Activated naive CD8-positive, alpha-beta T cell treated with anti-CD3 and anti-CD28 coated beads, Interleukin-2, amount 10 ng/mL, durations not matched to agents 7 days and 5 days (primary cell): Measurements from ENCODE around the gene SIK2. TPM values are rescaled to one million over a fixed set of nuclear protein-coding genes. Genes with fewer than 3 reads are reported as not detected.
A peak's percentile ranks its signal among the peaks of the same experiment; 100 is the strongest.

Experiments
- ATAC-seq: fragments of 150-1000 bp; cut with Tn5 transposase; one replicate; pipeline ENCODE4 v1.10.0; 2021; ENCODE audit warnings: low read depth, moderate library complexity
- POLR2A ChIA-PET: fragments of 350-600 bp; sonication (Branson Sonifier 250); formaldehyde crosslinking; loops from one replicate; lab custom pipeline; 2021; ENCODE audit warnings: antibody characterized with exemption; lab: Charles Lee
- DNase-seq: peaks from one replicate; pipeline ENCODE4 v3.0.0; 2021
- H3K27ac Mint-ChIP-seq: one replicate; pipeline ENCODE4 v1.8.0; 2022; ENCODE audit warnings: mild to moderate bottlenecking, mixed read lengths
- H3K27me3 Mint-ChIP-seq: one replicate; pipeline ENCODE4 v1.8.0; 2022; ENCODE audit warnings: mild to moderate bottlenecking, moderate library complexity, mixed read lengths
- H3K36me3 Mint-ChIP-seq: one replicate; pipeline ENCODE4 v1.8.0; 2021; ENCODE audit warnings: mild to moderate bottlenecking, mixed read lengths
- H3K4me1 Mint-ChIP-seq: one replicate; pipeline ENCODE4 v1.8.0; 2021; ENCODE audit warnings: mixed read lengths
- H3K4me3 Mint-ChIP-seq: one replicate; pipeline ENCODE4 v1.8.0; 2022; ENCODE audit warnings: mild to moderate bottlenecking, moderate library complexity, mixed read lengths
- H3K9me3 Mint-ChIP-seq: one replicate; pipeline ENCODE4 v1.8.0; 2021; ENCODE audit warnings: mixed read lengths
- total RNA-seq, 2 experiments: library from RNA; stranded (reverse); gene quantifications; one replicate each; pipeline ENCODE4 v1.2.3, GENCODE V29; 2021

The SIK2 gene
- total RNA-seq, 2 experiments from 2014 or later: 10.2 to 12.9 TPM

- Mint-ChIP-seq H3K36me3 (no peaks in the 10 kb centered on the region), H3K4me1 (peaks cover 2% of the 10 kb centered on the region), H3K9me3 (no peaks in the 10 kb centered on the region), H3K27ac (no peak overlapping the region), H3K4me3 (no peak overlapping the region), H3K27me3 (peaks cover 2% of the 10 kb centered on the region)
- DNase-seq (no peak), ATAC-seq (no peak)
- POLR2A ChIA-PET: no interaction called here
Measured at GRCh38 chr11:111570796-111571195, 31.5 kb upstream of the SIK2 start.

GRCh38 chr11:111571829-111572501 is 30.3 kb upstream of the SIK2 start:
- Mint-ChIP-seq H3K36me3 (no peaks in the 10 kb centered on the region), H3K27ac (no peak overlapping the region), H3K4me3 (no peak overlapping the region), H3K27me3 (peaks cover 2% of the 10 kb centered on the region), H3K9me3 (no peaks in the 10 kb centered on the region), H3K4me1 (peaks cover 2% of the 10 kb centered on the region)
- POLR2A ChIA-PET: no interaction called here
- DNase-seq (no peak), ATAC-seq (no peak)

- POLR2A ChIA-PET: no interaction called here
Measured at GRCh38 chr11:111572581-111572980, 29.7 kb upstream of the SIK2 start.

DNA sequence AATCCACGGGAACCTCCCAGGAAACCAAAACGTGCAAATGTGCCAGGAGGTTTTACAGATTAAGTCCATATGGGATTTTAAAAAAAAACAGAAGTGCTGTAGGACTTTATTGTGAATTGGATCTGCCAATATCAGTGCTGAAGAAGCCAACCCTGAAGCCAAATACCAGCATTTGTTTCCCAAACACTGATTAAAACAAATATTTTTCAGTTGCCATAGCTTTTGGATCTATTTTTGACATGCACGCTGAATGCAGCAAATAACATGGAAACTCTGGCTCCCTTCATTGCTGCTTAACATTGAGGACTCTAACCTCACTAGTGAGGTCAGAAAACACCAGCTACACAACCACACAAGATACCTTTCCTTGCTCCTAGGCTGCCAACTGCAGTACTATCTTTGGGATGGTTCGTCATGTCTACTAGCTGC is 28.4 kb upstream of the SIK2 start:
- no peak for ATAC-seq
- no peaks in the 10 kb centered on the region for H3K36me3 Mint-ChIP-seq
- peaks cover 6% of the 10 kb centered on the region for H3K27me3 Mint-ChIP-seq
- no peak for DNase-seq
- POLR2A ChIA-PET: no interaction called here
- H3K27ac Mint-ChIP-seq: no peak overlapping the region
- H3K9me3 Mint-ChIP-seq: no peaks in the 10 kb centered on the region
- H3K4me3 Mint-ChIP-seq: no peak overlapping the region
- peaks cover 2% of the 10 kb centered on the region for H3K4me1 Mint-ChIP-seq

More at GRCh38 chr11:111572581-111572980, 29.7 kb upstream of the SIK2 start:
- H3K36me3 Mint-ChIP-seq: no peaks in the 10 kb centered on the region
- H3K9me3 Mint-ChIP-seq: no peaks in the 10 kb centered on the region
- no peak for DNase-seq
- no peak overlapping the region for H3K27ac Mint-ChIP-seq
- ATAC-seq: no peak
- no peak overlapping the region for H3K4me3 Mint-ChIP-seq
- H3K27me3 Mint-ChIP-seq: peaks cover 6% of the 10 kb centered on the region
- H3K4me1 Mint-ChIP-seq: peaks cover 2% of the 10 kb centered on the region

GRCh38 chr11:111574373-111575225 is 27.6 kb upstream of the SIK2 start:
- POLR2A ChIA-PET: no interaction called here
- H3K27ac Mint-ChIP-seq: peak overlapping the region; percentile 68
- ATAC-seq (peak; percentile 52), DNase-seq (no peak)
- no peaks in the 10 kb centered on the region for H3K36me3 Mint-ChIP-seq
- no peaks in the 10 kb centered on the region for H3K9me3 Mint-ChIP-seq
- peaks cover 6% of the 10 kb centered on the region for H3K27me3 Mint-ChIP-seq
- peak overlapping the region; percentile 58 for H3K4me3 Mint-ChIP-seq
- H3K4me1 Mint-ChIP-seq: peaks cover 2% of the 10 kb centered on the region

DNA sequence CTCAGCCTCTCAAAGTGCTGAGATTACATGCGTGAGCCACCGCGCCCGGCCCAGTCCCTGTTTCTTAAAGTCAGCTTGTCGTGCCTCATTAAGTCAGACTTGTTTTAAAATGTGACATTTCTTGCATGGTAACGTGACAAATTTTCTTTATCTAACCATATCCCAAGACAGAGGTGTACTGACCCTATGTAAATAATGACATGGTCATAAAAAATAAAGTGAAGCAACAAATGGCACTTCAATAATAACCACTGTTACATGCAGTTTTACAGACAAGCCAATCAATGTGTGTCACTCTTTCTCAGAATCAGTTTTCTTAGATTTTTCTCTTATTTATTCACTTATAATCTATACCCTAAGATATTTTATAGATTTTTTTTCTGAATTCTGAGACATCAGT is 26.5 kb upstream of the SIK2 start:
- ATAC-seq (no peak), DNase-seq (no peak)
- Mint-ChIP-seq H3K36me3 (no peaks in the 10 kb centered on the region), H3K27me3 (peaks cover 6% of the 10 kb centered on the region), H3K4me1 (peaks cover 3% of the 10 kb centered on the region), H3K27ac (no peak overlapping the region), H3K4me3 (no peak overlapping the region), H3K9me3 (no peaks in the 10 kb centered on the region)
- POLR2A ChIA-PET: interaction anchor here (0.5 kb wide), 1 partner anchor 197 kb away, joined by 3 read pairs; the partner anchor contains the start of gene POU2AF1

DNA sequence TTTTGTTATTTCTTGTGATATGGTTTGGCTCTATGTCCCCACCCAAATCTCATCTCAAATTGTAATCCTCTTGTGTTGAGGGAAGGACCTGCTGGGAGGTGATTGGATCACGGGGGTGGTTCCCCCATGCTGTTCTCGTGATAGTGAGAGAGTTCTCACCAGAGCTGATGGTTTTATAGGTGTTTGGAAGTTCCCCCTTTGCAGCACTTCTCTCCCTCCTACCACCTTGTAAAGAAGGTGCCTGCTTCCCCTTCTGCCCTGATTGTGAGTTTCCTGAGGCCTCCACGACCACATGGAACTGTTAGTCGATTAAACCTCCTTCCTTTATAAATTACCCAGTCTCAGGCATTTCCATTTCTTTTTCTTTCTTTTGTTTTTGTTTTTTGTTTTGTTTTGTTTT is 24.4 kb upstream of the SIK2 start:
- peaks cover 6% of the 10 kb centered on the region for H3K27me3 Mint-ChIP-seq
- POLR2A ChIA-PET: no interaction called here
- no peak overlapping the region for H3K4me3 Mint-ChIP-seq
- H3K4me1 Mint-ChIP-seq: peaks cover 6% of the 10 kb centered on the region
- no peak for DNase-seq
- no peaks in the 10 kb centered on the region for H3K36me3 Mint-ChIP-seq
- no peaks in the 10 kb centered on the region for H3K9me3 Mint-ChIP-seq
- ATAC-seq: no peak
- no peak overlapping the region for H3K27ac Mint-ChIP-seq

DNA sequence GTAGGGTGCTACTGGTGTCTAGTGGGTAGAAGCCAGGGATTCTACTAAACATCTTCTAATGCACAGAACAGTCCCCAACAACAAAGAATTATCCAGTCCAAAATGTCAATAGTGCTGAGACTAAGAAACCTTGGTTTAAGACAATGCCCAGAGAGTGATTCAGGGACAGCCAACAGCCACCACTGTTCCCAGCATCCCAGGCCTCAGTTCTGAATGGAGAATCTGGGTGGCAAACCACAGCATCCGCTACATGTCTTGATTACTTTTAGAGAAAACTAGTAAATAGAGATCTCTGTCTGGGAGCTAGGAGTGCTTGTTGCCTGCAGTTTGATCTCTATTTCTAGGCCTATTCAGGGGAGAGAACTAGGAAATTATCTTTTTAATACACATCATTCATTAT is 20.9 kb upstream of the SIK2 start:
- no peaks in the 10 kb centered on the region for H3K36me3 Mint-ChIP-seq
- peaks cover 4% of the 10 kb centered on the region for H3K27me3 Mint-ChIP-seq
- H3K9me3 Mint-ChIP-seq: no peaks in the 10 kb centered on the region
- no peak overlapping the region for H3K4me3 Mint-ChIP-seq
- POLR2A ChIA-PET: no interaction called here
- no peak overlapping the region for H3K27ac Mint-ChIP-seq
- DNase-seq (no peak), ATAC-seq (no peak)
- H3K4me1 Mint-ChIP-seq: peaks cover 10% of the 10 kb centered on the region

GRCh38 chr11:111582163-111582562 is 20.1 kb upstream of the SIK2 start:
- DNase-seq (no peak), ATAC-seq (no peak)
- peaks cover 10% of the 10 kb centered on the region for H3K4me1 Mint-ChIP-seq
- H3K36me3 Mint-ChIP-seq: no peaks in the 10 kb centered on the region
- POLR2A ChIA-PET: no interaction called here
- no peak overlapping the region for H3K27ac Mint-ChIP-seq
- no peak overlapping the region for H3K4me3 Mint-ChIP-seq
- H3K9me3 Mint-ChIP-seq: no peaks in the 10 kb centered on the region
- peaks cover 2% of the 10 kb centered on the region for H3K27me3 Mint-ChIP-seq

- no peak overlapping the region for H3K4me3 Mint-ChIP-seq
- no peaks in the 10 kb centered on the region for H3K9me3 Mint-ChIP-seq
- ATAC-seq (no peak), DNase-seq (no peak)
- peaks cover 10% of the 10 kb centered on the region for H3K4me1 Mint-ChIP-seq
- POLR2A ChIA-PET: no interaction called here
- H3K27me3 Mint-ChIP-seq: no peaks in the 10 kb centered on the region
- H3K36me3 Mint-ChIP-seq: no peaks in the 10 kb centered on the region
- no peak overlapping the region for H3K27ac Mint-ChIP-seq
Measured at GRCh38 chr11:111582881-111583280, 19.4 kb upstream of the SIK2 start.

DNA sequence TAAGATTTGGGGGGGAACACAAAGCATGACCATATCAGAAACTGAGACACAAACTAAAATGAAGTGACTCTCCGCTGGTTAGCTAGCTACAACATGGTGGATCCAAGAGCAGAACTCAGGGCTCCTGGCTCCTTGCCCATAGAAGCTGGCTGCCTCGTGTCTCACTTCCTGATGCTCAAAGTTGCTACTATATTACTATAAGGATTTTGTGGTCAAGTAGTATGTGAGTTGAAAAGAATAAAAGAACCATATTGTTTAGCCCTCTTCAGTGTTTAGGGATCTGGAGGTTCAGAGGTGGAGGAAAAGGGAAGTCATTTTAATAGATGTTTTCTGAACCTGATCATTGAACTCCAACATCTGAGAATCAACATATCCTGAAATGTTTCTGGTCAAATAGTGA is 16.9 kb upstream of the SIK2 start:
- POLR2A ChIA-PET: interaction anchor here (1.6 kb wide), 1 partner anchor 192 kb away, joined by 3 read pairs; no protein-coding TSS in a partner anchor
- no peaks in the 10 kb centered on the region for H3K9me3 Mint-ChIP-seq
- peaks cover 10% of the 10 kb centered on the region for H3K4me1 Mint-ChIP-seq

DNA sequence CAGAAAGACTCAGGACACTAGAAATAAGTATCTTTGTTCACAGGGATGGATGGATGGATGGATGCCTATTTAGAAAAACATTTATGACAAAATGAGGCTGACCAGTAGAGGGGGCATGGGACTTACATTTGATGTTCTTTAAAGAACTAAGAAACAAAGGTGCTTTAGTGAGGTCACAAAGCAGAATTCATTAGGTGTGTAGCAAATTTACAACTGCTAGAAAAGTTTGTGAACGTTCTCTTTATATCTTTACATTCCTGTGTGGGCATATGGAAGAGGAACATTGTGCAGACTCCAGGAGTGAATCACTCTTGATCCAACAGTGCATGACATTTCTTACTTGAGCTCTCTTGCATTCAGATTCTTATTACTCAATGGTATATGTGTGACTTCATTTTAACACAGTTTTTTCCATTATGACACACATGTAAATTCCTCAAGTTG is 15.8 kb upstream of the SIK2 start:
- no peaks in the 10 kb centered on the region for H3K27me3 Mint-ChIP-seq
- peaks cover 7% of the 10 kb centered on the region for H3K4me1 Mint-ChIP-seq
- DNase-seq (no peak), ATAC-seq (peak; percentile 70)
- no peaks in the 10 kb centered on the region for H3K9me3 Mint-ChIP-seq
- POLR2A ChIA-PET: interaction anchor here (1.6 kb wide), 1 partner anchor 191 kb away, joined by 3 read pairs; no protein-coding TSS in a partner anchor
- no peak overlapping the region for H3K4me3 Mint-ChIP-seq
- no peaks in the 10 kb centered on the region for H3K36me3 Mint-ChIP-seq
- H3K27ac Mint-ChIP-seq: no peak overlapping the region

More for the DNA sequence above, 16.9 kb upstream of the SIK2 start:
- no peak overlapping the region for H3K27ac Mint-ChIP-seq
- no peaks in the 10 kb centered on the region for H3K27me3 Mint-ChIP-seq
- ATAC-seq (peak; percentile 40), DNase-seq (no peak)
- H3K4me3 Mint-ChIP-seq: no peak overlapping the region
- H3K36me3 Mint-ChIP-seq: no peaks in the 10 kb centered on the region

- no peaks in the 10 kb centered on the region for H3K27me3 Mint-ChIP-seq
- H3K9me3 Mint-ChIP-seq: no peaks in the 10 kb centered on the region
Measured at GRCh38 chr11:111589114-111589513, 13.1 kb upstream of the SIK2 start.

More at GRCh38 chr11:111589114-111589513, 13.1 kb upstream of the SIK2 start:
- no peaks in the 10 kb centered on the region for H3K36me3 Mint-ChIP-seq
- DNase-seq (no peak), ATAC-seq (no peak)
- no peak overlapping the region for H3K27ac Mint-ChIP-seq
- H3K4me1 Mint-ChIP-seq: peaks cover 7% of the 10 kb centered on the region
- POLR2A ChIA-PET: no interaction called here
- no peak overlapping the region for H3K4me3 Mint-ChIP-seq
